ENCODE measurements around the gene HOXD10.

- TF ChIP-seq RARB (CRISPR knock-in tag; IDR thresholded peaks at IDR 0.05) (no peak), ZNF565 (CRISPR knock-in tag; conservative IDR thresholded peaks at IDR 0.05; ENCODE audit: low read depth) (no peak)
Observed at GRCh38 chr2:176159663-176160250, 43.2 kb downstream of the HOXD10 start.
